HepG2 (cell line): Measurements from ENCODE around the gene PDCD5. TPM values are rescaled to one million over a fixed set of nuclear protein-coding genes. Genes with fewer than 3 reads are reported as not detected.

Experiments
- ATAC-seq: fragments of 200-7000 bp; cut with Tn5 transposase; 3 replicates; pipeline ENCODE4 v1.9.1; 2020; ENCODE audit warnings: mild to moderate bottlenecking, moderate library complexity
- BruUV-seq: library from RNA; stranded (reverse); fragments of 400-500 nt; replicated peaks from 2 replicates; lab custom pipeline; 2021; lab: Mats Ljungman, UMichigan
- CTCF ChIA-PET: fragments of 300-600 bp; formaldehyde crosslinking; extraction: SDS; loops from one replicate; lab custom pipeline; 2021; ENCODE audit warnings: low total read pairs, inconsistent platforms, low intra/inter-chr PET ratio; lab: Yijun Ruan, JAX
- POLR2A ChIA-PET: fragments of 350-600 bp; sonication (Branson Sonifier 250); formaldehyde crosslinking; loops from one replicate; lab custom pipeline; 2020; ENCODE audit warnings: antibody characterized with exemption, inconsistent platforms; lab: Yijun Ruan, JAX
- DNase-seq: peaks from one replicate; pipeline ENCODE4 v3.0.0-alpha.2; 2015; ENCODE audit warnings: low spot score
- FAIRE-seq: peaks from 3 replicates; lab custom pipeline; 2011; peaks lifted over from hg19 to GRCh38; lab: Jason Lieb, UNC
- H2AFZ ChIP-seq: one replicate; pipeline ENCODE4 v1.6.1; 2011; ENCODE audit warnings: low read length, inconsistent platforms
- H3K27ac ChIP-seq: fragments of 300-600 bp; 3 replicates; pipeline ENCODE4 v1.8.0; 2011; ENCODE audit warnings: mixed run types, mild to moderate bottlenecking, mixed read lengths, low read length, inconsistent platforms; ENCODE audit not compliant: insufficient read depth; ENCODE audit errors: extremely low read length
- H3K27me3 ChIP-seq, 2 experiments: fragments of 200-600 bp in 1 of 2; 2 replicates in 1 of 2; 3 replicates in 1 of 2; pipeline versions ENCODE4 v1.6.0 to v1.8.0; 2011; ENCODE audit warnings: low read length in 2 of 2, mild to moderate bottlenecking in 2 of 2, moderate library complexity in 2 of 2, inconsistent platforms in 1 of 2; ENCODE audit not compliant: insufficient read depth in 2 of 2, control insufficient read depth in 1 of 2
- H3K36me3 ChIP-seq, 2 experiments: fragments of 200-600 bp in 1 of 2; replicated peaks in 1 of 2; 2 replicates in 1 of 2; 3 replicates in 1 of 2; pipeline versions ENCODE4 v1.5.1 to v1.8.0; 2011; ENCODE audit warnings: low read length in 2 of 2, inconsistent platforms in 1 of 2; ENCODE audit not compliant: insufficient read depth in 2 of 2, control insufficient read depth in 1 of 2
- H3K4me1 ChIP-seq: 2 replicates; pipeline ENCODE4 v1.5.1; 2012; ENCODE audit warnings: low read length, inconsistent platforms; ENCODE audit not compliant: insufficient read depth
- H3K4me2 ChIP-seq: 2 replicates; pipeline ENCODE4 v1.6.0; 2011; ENCODE audit warnings: low read depth, low read length, inconsistent platforms
- H3K4me3 ChIP-seq, 3 experiments: fragments of 200-600 bp in 1 of 3; sonication (generic), shearing (Covaris generic) in 1 of 3; replicated peaks in 1 of 3; 2 replicates each; pipeline ENCODE4 v1.5.1; 2011 to 2016; ENCODE audit warnings: low read length in 3 of 3, inconsistent platforms in 2 of 3, low read depth in 2 of 3, mild to moderate bottlenecking in 2 of 3, control low read depth in 1 of 3, mixed read lengths in 1 of 3; ENCODE audit not compliant: insufficient read depth in 1 of 3
- H3K79me2 ChIP-seq: one replicate; pipeline ENCODE4 v1.6.1; 2011; ENCODE audit warnings: low read length, inconsistent platforms; ENCODE audit not compliant: insufficient read depth
- H3K9ac ChIP-seq: 2 replicates; pipeline ENCODE4 v1.6.0; 2011; ENCODE audit warnings: mild to moderate bottlenecking, low read depth, low read length, inconsistent platforms; ENCODE audit not compliant: insufficient read depth
- H3K9me3 ChIP-seq: 2 replicates; pipeline ENCODE4 v1.5.1; 2012; ENCODE audit warnings: mild to moderate bottlenecking, low read length
- H4K20me1 ChIP-seq: 2 replicates; pipeline ENCODE4 v1.6.0; 2011; ENCODE audit warnings: inconsistent platforms, mild to moderate bottlenecking, low read length, moderate library complexity; ENCODE audit not compliant: insufficient read depth
- DNMT3B ChIP-seq: conservative IDR thresholded peaks from 2 replicates; pipeline ENCODE4 v1.6.1; 2016; ENCODE audit warnings: missing biosample characterization, control low read depth
- HMG20B ChIP-seq: conservative IDR thresholded peaks from 2 replicates; pipeline ENCODE4 v1.6.1; 2016; ENCODE audit warnings: missing genetic modification reagents, missing compliant biosample characterization
- KLF13 ChIP-seq: sonication (generic); formaldehyde crosslinking; IDR thresholded peaks from 2 replicates; pipeline ENCODE4 v1.4.0; 2020; ENCODE audit warnings: mild to moderate bottlenecking, missing genetic modification reagents
- MYC ChIP-seq: sonication (generic); formaldehyde crosslinking; IDR thresholded peaks from 2 replicates; pipeline ENCODE4 v1.9.0; 2021; ENCODE audit warnings: missing genetic modification reagents, borderline replicate concordance
- NPAS2 ChIP-seq: sonication (generic); formaldehyde crosslinking; IDR thresholded peaks from 2 replicates; pipeline ENCODE4 v1.8.0; 2022; ENCODE audit warnings: mild to moderate bottlenecking, missing genetic modification reagents, borderline replicate concordance
- PLRG1 ChIP-seq: fragments of 450-650 bp; conservative IDR thresholded peaks from 2 replicates; pipeline ENCODE4 v1.6.1; 2016
- RELA ChIP-seq: sonication (generic); formaldehyde crosslinking; IDR thresholded peaks from 2 replicates; pipeline ENCODE4 v1.4.0; 2020; ENCODE audit warnings: missing genetic modification reagents
- RNF219 ChIP-seq: sonication (generic); formaldehyde crosslinking; IDR thresholded peaks from 2 replicates; pipeline ENCODE4 v1.5.0; 2020; ENCODE audit warnings: mild to moderate bottlenecking, missing genetic modification reagents
- SALL2 ChIP-seq: sonication (generic); formaldehyde crosslinking; IDR thresholded peaks from 2 replicates; pipeline ENCODE4 v1.8.1; 2023; ENCODE audit warnings: mild to moderate bottlenecking, missing genetic modification reagents, inconsistent platforms
- SCMH1 ChIP-seq: sonication (generic); formaldehyde crosslinking; IDR thresholded peaks from 2 replicates; pipeline ENCODE4 v1.9.0; 2021; ENCODE audit warnings: missing genetic modification reagents, mild to moderate bottlenecking, borderline replicate concordance
- SKI ChIP-seq: fragments of 450-650 bp; IDR thresholded peaks from one replicate; pipeline ENCODE4 v1.6.1; 2018; ENCODE audit warnings: mild to moderate bottlenecking; ENCODE audit not compliant: partially characterized antibody
- TGIF2 ChIP-seq: IDR thresholded peaks from 2 replicates; pipeline ENCODE4 v1.6.1; 2016; ENCODE audit warnings: control low read depth, missing compliant biosample characterization
- ZBTB20 ChIP-seq: sonication (generic); formaldehyde crosslinking; IDR thresholded peaks from 2 replicates; pipeline ENCODE4 v1.8.1; 2023; ENCODE audit warnings: missing genetic modification reagents, low read depth, mild to moderate bottlenecking, borderline replicate concordance
- ZFAT ChIP-seq: sonication (generic); formaldehyde crosslinking; conservative IDR thresholded peaks from 2 replicates; pipeline ENCODE4 v1.8.1; 2023; ENCODE audit warnings: missing genetic modification reagents, inconsistent platforms
- ZMYM4 ChIP-seq: sonication (generic); formaldehyde crosslinking; IDR thresholded peaks from 2 replicates; pipeline ENCODE4 v1.8.1; 2023; ENCODE audit warnings: mild to moderate bottlenecking, missing genetic modification reagents
- ZNF101 ChIP-seq: sonication (generic); formaldehyde crosslinking; IDR thresholded peaks from 2 replicates; pipeline ENCODE4 v1.4.0; 2020; ENCODE audit warnings: mild to moderate bottlenecking, low read depth, missing genetic modification reagents, borderline replicate concordance
- ZNF33A ChIP-seq: sonication (generic); formaldehyde crosslinking; IDR thresholded peaks from 2 replicates; pipeline ENCODE4 v1.5.1; 2020; ENCODE audit warnings: missing genetic modification reagents, mild to moderate bottlenecking, moderate library complexity, borderline replicate concordance
- ZNF556 ChIP-seq: sonication (generic); formaldehyde crosslinking; IDR thresholded peaks from 2 replicates; pipeline ENCODE4 v1.4.0; 2020; ENCODE audit warnings: mild to moderate bottlenecking, missing genetic modification reagents, borderline replicate concordance
- ZNF567 ChIP-seq: sonication (generic); formaldehyde crosslinking; IDR thresholded peaks from 2 replicates; pipeline ENCODE4 v1.8.1; 2023; ENCODE audit warnings: mild to moderate bottlenecking, missing genetic modification reagents, borderline replicate concordance
- WGBS: methylation state at CpG from one replicate; pipeline ENCODE4 v1.1.6; 2017; ENCODE audit warnings: low lambda C conversion rate; 5-methylcytosine and 5-hydroxymethylcytosine counted together
- in situ Hi-C: cut with HindIII; loops from 2 replicates; pipeline ENCODE4 v1.10.0; 2017; ENCODE audit warnings: low pct_unique_long_range_greater_than_20kb; ENCODE audit not compliant: extremely low pct_ligation_motif_present
- intact Hi-C: fragments of 100-400 bp; cut with micrococcal nuclease; formaldehyde crosslinking; loops from one replicate; pipeline ENCODE4 v1.10.0; 2022; ENCODE audit not compliant: unreplicated experiment
- polyA plus RNA-seq, 8 experiments: library from polyadenylated mRNA; depleted of rRNA in 3 of 8; stranded (reverse) in 7 of 8; unstranded in 1 of 8; fragments of >200 nt; fragmentation: Illumina TruSeq in 4 of 8; extraction: Trizol in 4 of 8; gene quantifications; 2 replicates each; pipeline versions ENCODE4 v1.2.1 to v1.2.3, GENCODE V29; 2011 to 2016; ENCODE audit warnings: low read depth in 4 of 8, missing spikeins in 1 of 8, mixed read lengths in 1 of 8; ENCODE audit not compliant: insufficient read depth in 1 of 8
- total RNA-seq, 5 experiments: library from RNA; depleted of rRNA; stranded (reverse); fragments of >200 nt; fragmentation: Illumina TruSeq; extraction: Trizol; gene quantifications; 2 replicates each; pipeline ENCODE4 v1.2.3, GENCODE V29; 2016; ENCODE audit warnings: low read depth in 1 of 5

PDCD5 gene
- total and polyA plus RNA-seq, 2 of the 13 experiments (the other 11 are each of a cell fraction or from before 2014, with no cell fraction given): 56.3 to 332 TPM

- Histone ChIP-seq H3K79me2 (no peaks in the 10 kb centered on the region), H3K9me3 (no peaks in the 10 kb centered on the region), H3K36me3 (peaks cover 13 to 42% of the 10 kb centered on the region in 2 experiments; a peak in 4 of 5 replicates), H3K9ac (no peak overlapping the region), H3K27me3 (no peaks in the 10 kb centered on the region), H3K4me1 (no peaks in the 10 kb centered on the region), H3K4me2 (no peak overlapping the region), H3K4me3 (no peak overlapping the region), H3K27ac (no peak overlapping the region), H4K20me1 (no peaks in the 10 kb centered on the region), H2AFZ (no peak overlapping the region)
- FAIRE-seq (no peak), ATAC-seq (no peak), DNase-seq (no peak)
- in situ Hi-C loops: no loop called here
- WGBS: 97% methylated on average over 9 of the region's 14 CpGs
- POLR2A ChIA-PET: no interaction called here
- TF ChIP-seq ZNF567 (CRISPR knock-in tag) (no peak), HMG20B (CRISPR knock-in tag) (no peak), ZNF33A (CRISPR knock-in tag) (no peak), SCMH1 (CRISPR knock-in tag) (no peak), DNMT3B (CRISPR knock-in tag) (no peak), RNF219 (CRISPR knock-in tag) (no peak), ZFAT (no peak), SKI (no peak), MYC (CRISPR knock-in tag) (no peak), ZNF101 (CRISPR knock-in tag) (no peak), ZBTB20 (CRISPR knock-in tag) (no peak), SALL2 (no peak), RELA (CRISPR knock-in tag) (no peak), KLF13 (CRISPR knock-in tag) (no peak), TGIF2 (CRISPR knock-in tag) (no peak), NPAS2 (no peak), ZNF556 (no peak), PLRG1 (no peak), ZMYM4 (no peak)
- CTCF ChIA-PET: no interaction called here
- intact Hi-C loops: no loop called here
- BruUV-seq: no TSS peak
Measured at GRCh38 chr19:32603961-32604360, 23.0 kb downstream of the PDCD5 start.
